Hypothalamus (tissue), 51 donors: ENCODE data around the gene TNRC6C.
A peak's percentile ranks its signal among the peaks of the same experiment; 100 is the strongest.
"Not testable (repeated sequence)": the region's sequence is repeated elsewhere in the genome, so short reads cannot be mapped to it uniquely, and the experiment has no call there.

Source experiments
- DNase-seq, 51 donors: peaks; one replicate each; lab custom pipeline; 2025; lab: John Stamatoyannopoulos, UW

The TNRC6C gene

GRCh38 chr17:78131172-78132083 is 172.9 kb downstream of the TNRC6C start:
- peak in 18 of 51 donors; percentile 12 to 75 (median 46) for DNase-seq

- DNase-seq = no peak
Observed at GRCh38 chr17:78132084-78132676, 173.7 kb downstream of the TNRC6C start.

GRCh38 chr17:78132767-78133178 is 174.3 kb downstream of the TNRC6C start:
- DNase-seq = no peak

GRCh38 chr17:78133179-78133951 is 174.9 kb downstream of the TNRC6C start:
- no peak for DNase-seq

GRCh38 chr17:78133971-78134898 is 175.7 kb downstream of the TNRC6C start:
- DNase-seq = peak in 15 of 51 donors; percentile 20 to 69 (median 41)

- DNase-seq = no peak
Observed at GRCh38 chr17:78134899-78135385, 176.4 kb downstream of the TNRC6C start.

GRCh38 chr17:78135858-78136500 is 177.5 kb downstream of the TNRC6C start:
- DNase-seq = no peak

- no peak for DNase-seq
Observed at GRCh38 chr17:78137392-78138203, 179.1 kb downstream of the TNRC6C start.

GRCh38 chr17:78138204-78139060 is 179.9 kb downstream of the TNRC6C start:
- no peak for DNase-seq

GRCh38 chr17:78139861-78140168 is 181.3 kb downstream of the TNRC6C start:
- not testable (repeated sequence) for DNase-seq

- peak in 17 of 51 donors; percentile 11 to 56 (median 46) for DNase-seq
Observed at GRCh38 chr17:78140169-78141051, 181.9 kb downstream of the TNRC6C start.

- no peak for DNase-seq
Observed at GRCh38 chr17:78141437-78142118, 183.1 kb downstream of the TNRC6C start.

- no peak for DNase-seq
Observed at GRCh38 chr17:78142119-78142861, 183.8 kb downstream of the TNRC6C start.

- DNase-seq = no peak
Observed at GRCh38 chr17:78143214-78144146, 185.0 kb downstream of the TNRC6C start.
